ENCODE results near the gene NAA15. TPM values are rescaled to one million over a fixed set of nuclear protein-coding genes. Genes with fewer than 3 reads are reported as not detected.
"Not testable (repeated sequence)": the region's sequence is repeated elsewhere in the genome, so short reads cannot be mapped to it uniquely, and the experiment has no call there.

Gene NAA15
- total RNA-seq, 1 donor from 2014 or later = 35.6 TPM

GRCh38 chr4:139367421-139368090, 66.3 kb downstream of the NAA15 start:
- DNase-seq = no peak

GRCh38 chr4:139368998-139369397, 67.7 kb downstream of the NAA15 start:
- DNase-seq = no peak

GRCh38 chr4:139374251-139374650, 72.9 kb downstream of the NAA15 start:
- DNase-seq = no peak

GRCh38 chr4:139386421-139386820, 85.1 kb downstream of the NAA15 start:
- DNase-seq = no peak

- DNase-seq = no peak
Observed at GRCh38 chr4:139389102-139389501, 87.8 kb downstream of the NAA15 start.

- DNase-seq = no peak
Observed at GRCh38 chr4:139389991-139390390, 88.7 kb downstream of the NAA15 start.

- no peak for DNase-seq
Observed at GRCh38 chr4:139391731-139392130, 90.4 kb downstream of the NAA15 start.

GRCh38 chr4:139392797-139393196, 91.5 kb downstream of the NAA15 start:
- no peak for DNase-seq

GRCh38 chr4:139401368-139401767, 100.1 kb downstream of the NAA15 start:
- no peak for DNase-seq

- no peak for DNase-seq
Observed at GRCh38 chr4:139402436-139402835, 101.1 kb downstream of the NAA15 start.

GRCh38 chr4:139403462-139403861, 102.2 kb downstream of the NAA15 start:
- DNase-seq = no peak

- DNase-seq = no peak
Observed at GRCh38 chr4:139410312-139410711, 109.0 kb downstream of the NAA15 start.

- not testable (repeated sequence) for DNase-seq
Observed at GRCh38 chr4:139414671-139415210, 113.4 kb downstream of the NAA15 start.

GRCh38 chr4:139416073-139416673, 114.9 kb downstream of the NAA15 start:
- DNase-seq = no peak

- peak; percentile 62 for DNase-seq
Observed at GRCh38 chr4:139419388-139419914, 118.1 kb downstream of the NAA15 start.

GRCh38 chr4:139420652-139421051, 119.3 kb downstream of the NAA15 start:
- DNase-seq = no peak

- no peak for DNase-seq
Observed at GRCh38 chr4:139436122-139436521, 134.8 kb downstream of the NAA15 start.

GRCh38 chr4:139438141-139438540, 136.8 kb downstream of the NAA15 start:
- DNase-seq = no peak

GRCh38 chr4:139441029-139441428, 139.7 kb downstream of the NAA15 start:
- DNase-seq = no peak

GRCh38 chr4:139443661-139444060, 142.4 kb downstream of the NAA15 start:
- no peak for DNase-seq

- DNase-seq = not testable (repeated sequence)
Observed at GRCh38 chr4:139444881-139445280, 143.6 kb downstream of the NAA15 start.

- not testable (repeated sequence) for DNase-seq
Observed at GRCh38 chr4:139447078-139447477, 145.8 kb downstream of the NAA15 start.

- no peak for DNase-seq
Observed at GRCh38 chr4:139450586-139450985, 149.3 kb downstream of the NAA15 start.

- no peak for DNase-seq
Observed at GRCh38 chr4:139451997-139452396, 150.7 kb downstream of the NAA15 start.
